Measurements from ENCODE around the gene MBD1.
"Not testable (repeated sequence)": the region's sequence is repeated elsewhere in the genome, so short reads cannot be mapped to it uniquely, and the experiment has no call there.

The MBD1 gene

DNA sequence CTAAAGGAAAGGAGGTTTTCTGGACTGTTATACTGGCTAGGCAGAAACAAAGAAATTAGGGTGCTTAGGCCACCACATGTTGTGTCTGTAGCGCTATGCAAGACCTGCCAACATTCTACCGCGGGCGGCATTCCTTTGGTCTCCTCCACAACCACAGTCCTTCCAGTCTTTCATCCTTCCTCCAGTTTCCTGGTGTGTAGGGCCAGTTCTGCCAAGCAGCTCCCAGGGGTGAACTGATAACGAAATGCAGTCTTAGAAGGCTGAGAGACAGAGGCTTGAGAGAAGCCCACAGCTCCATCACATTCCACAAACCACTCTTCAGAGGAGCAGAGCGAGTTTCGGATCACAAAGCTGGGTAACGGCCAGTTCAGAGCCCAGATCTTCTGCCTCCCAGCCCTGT is 25.6 kb upstream of the MBD1 start:
- Mint-ChIP-seq H3K27me3 (peaks cover 15% of the 10 kb centered on the region), H3K4me1 (ENCODE audit: low read depth) (peaks cover 23% of the 10 kb centered on the region), H3K4me3 (peak overlapping the region; percentile 87), H3K27ac (peak overlapping the region; percentile 75), H3K36me3 (ENCODE audit: low read depth) (no peaks in the 10 kb centered on the region), H3K9me3 (no peaks in the 10 kb centered on the region)
- intact Hi-C loops (cut with micrococcal nuclease) = loop anchor here (1.0 kb wide), 1 partner anchor 9 kb away; no protein-coding TSS in a partner anchor

DNA sequence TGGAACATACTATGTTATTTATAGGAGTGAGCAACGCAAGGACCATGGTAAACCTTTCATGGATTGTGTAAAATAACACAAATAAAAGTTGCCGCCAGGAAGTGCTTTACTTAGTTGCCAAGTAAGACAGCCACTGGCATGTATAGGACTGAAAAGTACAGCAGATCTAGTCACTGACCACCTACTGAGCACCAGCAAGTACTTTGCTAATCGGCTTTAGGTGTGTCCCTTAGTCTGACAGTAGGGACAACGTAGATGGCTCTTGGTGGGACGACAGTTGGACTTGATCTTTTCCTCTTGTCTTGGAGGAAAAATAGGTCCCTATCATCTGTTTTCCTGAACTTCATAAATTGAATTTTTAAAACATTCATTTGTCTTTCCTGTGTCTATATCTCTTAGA is 19.8 kb upstream of the MBD1 start:
- peaks cover 36% of the 10 kb centered on the region for H3K27me3 Mint-ChIP-seq
- H3K4me3 Mint-ChIP-seq = no peak overlapping the region
- intact Hi-C loops (cut with micrococcal nuclease) = no loop called here
- H3K9me3 Mint-ChIP-seq = no peaks in the 10 kb centered on the region
- no peaks in the 10 kb centered on the region for H3K36me3 Mint-ChIP-seq (ENCODE audit: low read depth)
- H3K27ac Mint-ChIP-seq = no peak overlapping the region
- H3K4me1 Mint-ChIP-seq (ENCODE audit: low read depth) = peaks cover 14% of the 10 kb centered on the region

DNA sequence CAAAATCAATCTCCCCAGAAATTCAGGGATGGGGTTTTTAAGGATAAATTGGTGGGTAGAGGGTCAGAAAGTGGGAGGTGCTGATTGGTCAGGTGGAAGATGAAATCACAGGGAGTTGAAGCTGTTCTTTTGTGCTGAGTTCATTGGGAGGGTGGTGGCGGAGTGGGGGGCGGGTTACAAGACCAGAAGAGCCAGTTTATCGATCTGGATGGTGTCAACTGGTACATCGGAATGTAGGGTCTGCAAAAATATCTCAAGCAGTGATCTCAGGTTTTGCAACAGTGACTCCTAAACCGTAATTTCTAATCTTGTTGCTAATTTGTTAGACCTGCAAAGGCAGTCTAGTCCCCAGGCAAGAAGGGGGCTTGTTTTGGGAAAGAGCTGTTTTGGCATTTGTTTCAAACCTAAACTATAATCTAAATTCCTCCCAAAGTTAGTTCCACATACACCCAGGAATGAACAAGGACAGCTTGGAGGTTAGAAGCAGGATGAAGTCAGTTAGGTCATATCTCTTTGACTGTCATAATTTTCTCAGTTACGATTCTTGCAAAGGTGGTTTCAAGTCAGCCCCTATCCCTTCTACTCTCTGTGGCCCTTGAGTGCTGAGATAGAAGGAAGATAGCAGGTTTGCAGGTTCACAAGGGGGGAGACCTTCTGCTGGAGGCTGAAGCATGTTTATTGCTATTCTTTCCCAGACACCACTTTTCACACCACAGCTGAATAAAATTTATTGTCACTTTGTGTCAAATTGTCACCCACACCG is 18.5 kb upstream of the MBD1 start:
- Mint-ChIP-seq H3K9me3 (no peaks in the 10 kb centered on the region), H3K36me3 (ENCODE audit: low read depth) (no peaks in the 10 kb centered on the region), H3K27me3 (peaks cover 36% of the 10 kb centered on the region), H3K4me1 (ENCODE audit: low read depth) (peaks cover 14% of the 10 kb centered on the region), H3K27ac (no peak overlapping the region), H3K4me3 (no peak overlapping the region)
- intact Hi-C loops (cut with micrococcal nuclease) = no loop called here

DNA sequence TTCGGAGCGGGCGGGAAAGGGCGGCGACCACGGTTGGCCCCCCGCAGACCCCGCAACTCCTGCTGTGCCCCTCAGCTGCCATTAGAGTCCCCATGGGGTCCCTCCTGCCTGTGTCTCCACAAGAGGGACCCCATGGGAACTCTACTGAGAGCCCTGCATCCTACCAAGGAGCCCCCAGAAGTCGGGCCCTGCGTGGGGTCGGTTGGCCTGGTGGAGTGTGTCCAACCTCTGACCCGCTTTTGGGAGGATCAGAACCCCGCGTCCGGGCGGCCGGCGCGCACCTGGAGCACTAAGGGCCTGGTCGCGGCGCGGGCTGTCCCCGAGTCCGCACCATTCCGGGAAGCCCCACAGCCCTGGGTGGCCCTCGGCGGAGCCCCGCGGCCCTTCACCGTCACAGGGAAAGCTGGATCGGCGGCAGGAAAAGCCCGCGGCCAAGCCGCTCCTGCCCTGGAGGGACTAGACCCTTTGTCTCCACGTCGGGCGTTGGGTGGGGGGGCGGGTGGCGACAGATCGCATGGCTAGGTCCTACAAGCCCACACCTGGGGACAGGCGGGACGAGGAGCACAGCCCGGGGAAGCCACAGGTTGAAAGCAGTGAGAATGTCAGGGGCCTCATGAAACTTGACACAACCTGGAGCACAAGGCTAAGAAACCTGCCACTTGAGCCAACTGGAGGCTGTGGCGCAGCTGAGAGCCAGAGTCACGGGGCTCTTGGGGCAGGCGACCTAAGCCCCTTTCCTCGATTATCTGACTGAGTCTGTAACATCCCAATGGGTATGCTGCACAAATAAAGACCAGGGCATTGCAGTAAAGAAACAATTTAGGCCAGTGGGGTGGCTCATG is 17.3 kb upstream of the MBD1 start:
- intact Hi-C loops (cut with micrococcal nuclease) = loop anchor here (1.0 kb wide), 1 partner anchor 9 kb away; no protein-coding TSS in a partner anchor
- Mint-ChIP-seq H3K27me3 (peaks cover 32% of the 10 kb centered on the region), H3K4me3 (no peak overlapping the region), H3K27ac (peak overlapping the region; percentile 81), H3K9me3 (no peaks in the 10 kb centered on the region), H3K4me1 (ENCODE audit: low read depth) (peaks cover 14% of the 10 kb centered on the region), H3K36me3 (ENCODE audit: low read depth) (no peaks in the 10 kb centered on the region)

DNA sequence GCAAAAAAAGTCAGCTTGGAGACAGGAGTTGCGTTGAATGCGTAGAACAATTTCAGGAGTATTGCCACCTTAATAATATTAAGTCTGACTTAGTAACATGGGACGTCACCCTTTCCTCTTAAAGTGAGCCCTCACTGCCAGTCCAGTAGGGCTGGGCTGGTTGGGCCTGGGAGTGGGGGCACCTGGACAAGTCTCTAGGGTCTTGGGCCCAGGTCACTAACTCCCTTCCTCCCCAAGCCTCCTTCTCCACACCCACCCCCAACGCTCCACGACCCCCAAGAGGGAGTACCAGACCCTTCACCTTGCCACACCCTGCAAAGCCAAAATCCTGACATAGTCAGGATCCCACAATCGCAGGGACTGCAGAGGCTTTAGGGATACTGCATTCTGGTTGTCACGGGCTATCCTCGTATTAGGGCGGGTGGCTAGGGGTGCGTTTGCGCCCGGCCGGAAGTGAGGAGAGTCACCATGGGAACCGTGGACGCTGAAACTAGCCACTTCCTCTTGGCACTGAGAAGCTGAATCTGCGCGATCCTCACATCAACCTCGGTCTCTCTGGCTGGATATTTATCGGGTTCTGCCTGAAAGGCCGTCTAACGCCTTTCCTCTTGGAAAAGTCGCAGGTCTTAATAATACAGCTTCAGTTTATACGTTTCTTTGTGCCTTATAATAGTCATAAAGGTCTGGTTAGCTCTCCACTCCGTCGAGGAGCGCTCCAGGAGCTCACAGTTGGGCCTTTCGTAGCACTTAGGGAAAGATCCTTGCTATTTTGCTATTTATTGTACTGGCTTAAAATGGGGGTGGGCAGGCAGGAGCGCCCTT is 16.5 kb upstream of the MBD1 start:
- Mint-ChIP-seq H3K36me3 (ENCODE audit: low read depth) (no peaks in the 10 kb centered on the region), H3K4me1 (ENCODE audit: low read depth) (peaks cover 14% of the 10 kb centered on the region), H3K27ac (peak overlapping the region; percentile 81), H3K4me3 (peak overlapping the region; percentile 55), H3K27me3 (peaks cover 29% of the 10 kb centered on the region), H3K9me3 (no peaks in the 10 kb centered on the region)
- intact Hi-C loops (cut with micrococcal nuclease) = loop anchor here (1.0 kb wide), 2 partner anchors 9 to 10 kb away; no protein-coding TSS in a partner anchor

DNA sequence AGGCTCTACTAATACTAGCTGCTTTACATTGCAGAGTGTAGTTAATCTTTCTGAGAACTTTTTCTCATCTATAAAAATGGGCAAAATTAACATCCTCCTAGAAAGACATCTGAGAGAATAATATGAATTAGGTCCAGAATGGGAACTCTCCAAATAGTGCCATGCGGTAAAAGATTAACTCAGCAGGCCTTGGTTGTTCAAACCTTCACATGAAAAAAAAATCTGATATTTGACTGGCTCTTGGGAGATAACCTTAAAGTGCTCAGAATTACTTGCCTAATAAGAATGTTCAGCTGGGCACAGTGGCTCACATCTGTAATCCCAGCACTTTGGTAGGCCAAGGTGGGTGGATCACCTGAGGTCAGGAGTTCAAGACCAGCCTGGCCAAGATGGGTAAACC is 11.7 kb upstream of the MBD1 start:
- H3K27me3 Mint-ChIP-seq = peaks cover 2% of the 10 kb centered on the region
- H3K36me3 Mint-ChIP-seq (ENCODE audit: low read depth) = no peaks in the 10 kb centered on the region
- peaks cover 22% of the 10 kb centered on the region for H3K4me1 Mint-ChIP-seq (ENCODE audit: low read depth)
- H3K27ac Mint-ChIP-seq = no peak overlapping the region
- H3K9me3 Mint-ChIP-seq = no peaks in the 10 kb centered on the region
- intact Hi-C loops (cut with micrococcal nuclease) = no loop called here
- H3K4me3 Mint-ChIP-seq = no peak overlapping the region

DNA sequence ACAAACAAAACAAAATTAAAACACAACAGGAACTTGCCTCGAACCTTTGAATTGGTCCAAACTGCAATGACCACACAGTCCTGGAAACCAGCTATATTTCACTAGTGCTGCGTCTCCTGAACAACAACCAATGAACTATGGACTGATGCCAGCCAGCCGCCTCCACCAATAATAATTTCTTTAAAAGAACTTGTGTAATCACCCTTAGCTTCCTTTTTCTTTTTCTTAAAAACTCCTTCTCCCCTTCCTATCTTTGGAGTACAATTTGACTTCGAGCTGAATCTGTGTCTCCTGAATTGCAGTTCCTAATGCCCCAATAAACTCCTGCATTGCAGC is 7.8 kb upstream of the MBD1 start:
- Mint-ChIP-seq H3K4me1 (ENCODE audit: low read depth) (peaks cover 40% of the 10 kb centered on the region), H3K27ac (peak overlapping the region; percentile 75), H3K36me3 (ENCODE audit: low read depth) (peaks cover 37% of the 10 kb centered on the region), H3K9me3 (no peaks in the 10 kb centered on the region), H3K27me3 (no peaks in the 10 kb centered on the region), H3K4me3 (peak overlapping the region; percentile 49)
- intact Hi-C loops (cut with micrococcal nuclease) = loop anchor here (10.0 kb wide), 2 partner anchors 474 to 794 kb away; partner anchors contain the start of genes ACAA2 and RPL17

DNA sequence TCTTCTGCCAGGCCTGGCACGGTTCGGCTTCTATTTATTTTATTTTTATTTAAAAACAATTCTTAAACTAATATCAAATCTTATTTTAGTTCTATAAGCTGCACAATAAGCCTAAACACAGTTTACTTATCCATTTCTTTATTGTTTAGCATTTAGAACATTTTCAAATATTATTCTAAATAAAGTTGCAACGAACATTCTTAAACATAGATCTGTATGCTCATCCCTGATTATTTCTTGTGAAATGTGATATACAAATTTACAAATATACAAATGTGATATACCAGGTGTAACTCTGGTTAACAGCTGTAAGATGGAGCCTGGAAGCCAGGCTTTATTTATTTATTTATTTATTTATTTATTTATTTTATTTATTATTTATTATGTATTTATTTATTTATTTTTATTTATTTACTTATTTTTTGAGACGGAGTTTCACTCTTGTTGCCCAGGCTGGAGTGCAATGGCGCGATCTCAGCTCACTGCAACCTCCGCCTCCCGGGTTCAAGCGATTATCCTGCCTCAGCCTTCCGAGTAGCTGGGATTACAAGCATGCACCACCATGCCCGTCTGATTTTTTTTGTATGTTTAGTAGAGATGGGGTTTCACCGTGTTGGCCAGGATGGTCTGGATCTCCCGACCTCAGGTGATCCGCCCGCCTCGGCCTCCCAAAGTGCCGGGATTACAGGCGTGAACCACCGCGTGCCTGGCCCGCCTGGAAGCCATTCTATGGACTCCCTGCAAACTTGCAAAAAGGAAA is 7.2 kb upstream of the MBD1 start:
- intact Hi-C loops (cut with micrococcal nuclease) = loop anchor here (1.0 to 10.0 kb wide), 3 partner anchors 9 to 794 kb away; partner anchors contain the start of genes ACAA2 and RPL17
- peaks cover 44% of the 10 kb centered on the region for H3K4me1 Mint-ChIP-seq (ENCODE audit: low read depth)

DNA sequence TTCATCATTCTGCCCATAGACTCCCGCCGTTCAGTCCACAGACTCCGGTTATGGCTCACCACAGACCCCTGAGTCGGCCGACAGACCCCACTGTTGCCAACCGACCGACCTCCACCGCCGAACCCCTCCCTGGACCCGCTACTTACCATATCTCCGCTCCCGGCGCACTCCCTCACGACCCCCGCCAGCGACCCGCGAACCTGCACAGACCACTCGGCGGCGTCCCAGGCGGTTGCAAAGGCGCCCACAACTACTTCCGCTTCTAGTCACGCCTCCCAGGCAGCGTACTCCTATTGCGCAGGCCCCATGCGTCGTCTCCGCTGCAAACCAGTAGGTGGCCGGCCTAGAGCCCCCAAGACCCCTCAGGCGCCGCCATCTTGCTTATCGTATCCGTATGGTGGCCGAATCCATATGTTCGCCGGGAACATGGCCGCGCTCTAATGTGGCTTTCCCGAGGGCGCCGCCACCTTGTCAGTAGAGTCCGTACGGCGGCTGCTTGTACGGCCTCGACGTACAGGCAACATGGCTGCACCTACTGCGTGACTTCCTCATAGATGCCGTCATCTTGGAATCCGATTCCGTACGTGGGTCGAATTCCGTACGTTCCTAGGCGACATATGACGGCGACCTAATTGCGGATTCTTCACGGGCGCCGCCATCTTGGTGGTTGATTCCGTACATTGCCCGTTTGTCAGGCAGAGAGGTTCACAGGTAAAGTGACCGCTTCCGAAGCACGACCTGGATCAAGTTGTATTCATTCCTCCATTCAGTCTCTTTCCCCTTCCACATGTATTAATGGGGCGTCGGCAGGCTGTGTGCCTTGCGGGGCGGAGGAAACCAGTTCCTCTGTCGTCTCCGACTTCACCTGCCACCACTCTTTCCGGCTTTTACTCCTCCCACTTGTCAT is 6.4 kb upstream of the MBD1 start, which contains the start of gene CXXC1:
TSS of gene CXXC1 (minus strand) at position 252 of the 907 bp plus-strand sequence. CDS start at position 149, 103 bp downstream.
- H3K27ac Mint-ChIP-seq = peak within 1 kb of the TSS; percentile 90
- H3K27me3 Mint-ChIP-seq = no peaks in the 10 kb centered on the region
- H3K36me3 Mint-ChIP-seq (ENCODE audit: low read depth) = peaks cover 51% of the 10 kb centered on the region
- peak within 1 kb of the TSS; percentile 92 for H3K4me3 Mint-ChIP-seq
- peaks cover 49% of the 10 kb centered on the region for H3K4me1 Mint-ChIP-seq (ENCODE audit: low read depth)
- intact Hi-C loops (cut with micrococcal nuclease) = loop anchor here (1.0 to 10.0 kb wide), 4 partner anchors 10 to 793 kb away; partner anchors contain the start of genes ACAA2, CFAP53 and RPL17
- no peaks in the 10 kb centered on the region for H3K9me3 Mint-ChIP-seq

More for the DNA sequence above, 7.2 kb upstream of the MBD1 start:
- not testable (repeated sequence) for H3K27me3 Mint-ChIP-seq, H3K9me3 Mint-ChIP-seq
- Mint-ChIP-seq H3K36me3 (ENCODE audit: low read depth) (peaks cover 43% of the 10 kb centered on the region), H3K4me3 (peak overlapping the region; percentile 92), H3K27ac (peak overlapping the region; percentile 90)

DNA sequence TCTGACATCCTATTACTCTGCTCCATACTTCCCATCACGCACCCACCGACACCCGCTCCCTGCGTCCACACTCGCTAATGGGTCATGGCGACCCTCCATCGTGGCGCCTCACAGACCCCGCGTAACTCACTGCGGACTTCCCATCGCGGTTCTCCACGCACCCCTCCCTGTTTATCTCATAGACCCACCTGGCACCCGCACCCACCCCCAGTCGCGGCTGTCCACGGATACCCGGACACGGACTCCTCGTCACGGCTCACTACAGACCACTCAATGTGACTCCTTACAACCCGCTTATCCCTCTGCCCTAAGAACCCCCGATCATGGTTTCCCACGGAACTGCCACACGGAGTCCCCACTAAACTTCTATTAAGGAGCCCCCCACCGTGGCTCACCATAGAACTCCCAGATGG is 5.7 kb upstream of the MBD1 start:
- Mint-ChIP-seq H3K4me1 (ENCODE audit: low read depth) (peaks cover 56% of the 10 kb centered on the region), H3K27ac (peak overlapping the region; percentile 90), H3K27me3 (no peaks in the 10 kb centered on the region), H3K9me3 (no peaks in the 10 kb centered on the region), H3K4me3 (peak overlapping the region; percentile 92), H3K36me3 (ENCODE audit: low read depth) (peaks cover 57% of the 10 kb centered on the region)
- intact Hi-C loops (cut with micrococcal nuclease) = loop anchor here (1.0 to 10.0 kb wide), 3 partner anchors 21 to 792 kb away; partner anchors contain the start of genes ACAA2, CFAP53 and RPL17

DNA sequence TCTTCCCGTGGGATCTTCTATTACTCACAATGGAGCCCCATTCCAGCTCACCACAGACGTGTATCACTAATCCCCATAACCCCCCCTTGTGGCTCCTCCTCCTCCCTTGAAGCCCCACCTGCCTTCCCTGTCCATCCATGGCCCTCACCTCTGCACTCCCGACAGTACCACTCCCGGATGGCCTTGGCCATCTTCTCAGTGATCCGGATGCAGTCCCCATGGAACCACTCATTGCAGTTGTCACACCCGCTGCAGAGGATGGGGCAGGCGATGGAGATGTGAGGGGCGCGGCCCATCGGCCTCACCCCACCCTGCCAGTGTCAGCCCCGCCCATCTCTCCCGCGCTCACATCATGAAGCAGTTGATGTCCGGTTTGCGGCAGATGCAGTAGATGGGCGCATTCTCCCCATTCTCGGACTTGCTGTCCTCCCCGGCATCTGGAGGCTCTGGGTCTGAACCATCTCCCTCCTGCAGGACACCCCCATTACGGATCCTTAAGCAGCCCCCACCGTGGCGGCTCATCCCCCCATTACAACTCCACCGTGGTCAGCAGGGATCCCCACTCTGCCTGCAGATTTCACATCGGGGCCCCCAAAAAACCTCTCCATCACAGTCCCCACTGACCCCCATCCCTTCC is 5.2 kb upstream of the MBD1 start:
- peaks cover 61% of the 10 kb centered on the region for H3K4me1 Mint-ChIP-seq (ENCODE audit: low read depth)
- H3K36me3 Mint-ChIP-seq (ENCODE audit: low read depth) = peaks cover 63% of the 10 kb centered on the region
- H3K27ac Mint-ChIP-seq = peak overlapping the region; percentile 90
- no peaks in the 10 kb centered on the region for H3K9me3 Mint-ChIP-seq
- intact Hi-C loops (cut with micrococcal nuclease) = loop anchor here (1.0 to 10.0 kb wide), 3 partner anchors 20 to 792 kb away; partner anchors contain the start of genes ACAA2, CFAP53 and RPL17
- peak overlapping the region; percentile 92 for H3K4me3 Mint-ChIP-seq
- no peaks in the 10 kb centered on the region for H3K27me3 Mint-ChIP-seq
